ENCODE measurements around the gene TJAP1.

GRCh38 chr6:43506171-43506570 lies 28.8 kb downstream of the TJAP1 start:
- TF ChIP-seq ESRRG (CRISPR knock-in tag; IDR thresholded peaks at IDR 0.05), result no peak
- TF ChIP-seq ISL1 (CRISPR knock-in tag; IDR thresholded peaks at IDR 0.05), result no peak
- TF ChIP-seq BACH2 (CRISPR knock-in tag; IDR thresholded peaks at IDR 0.05; ENCODE audit: borderline replicate concordance), result no peak
- TF ChIP-seq ARNTL (CRISPR knock-in tag; IDR thresholded peaks at IDR 0.05; ENCODE audit: borderline replicate concordance, low read depth), result no peak
- no peak for TF ChIP-seq ZNF70 (CRISPR knock-in tag; IDR thresholded peaks at IDR 0.05)
- TF ChIP-seq CREB5 (CRISPR knock-in tag; IDR thresholded peaks at IDR 0.05; ENCODE audit: low read depth), result no peak
